K562 (cell line): ENCODE data around the gene SLC25A51. TPM values are rescaled to one million over a fixed set of nuclear protein-coding genes. Genes with fewer than 3 reads are reported as not detected.

Experiments used
- ADNP ChIP-seq: fragments of 200-800 bp; sonication (Bioruptor generic); IDR thresholded peaks from 2 replicates; pipeline ENCODE4 v1.6.1; 2016; ENCODE audit warnings: missing genetic modification characterization, missing compliant biosample characterization
- JUN ChIP-seq, 2 experiments: sonication (generic) in 1 of 2; formaldehyde crosslinking in 1 of 2; IDR thresholded peaks; 2 replicates each; pipeline versions ENCODE4 v1.6.1 to v1.8.0; 2012 to 2022; ENCODE audit warnings: borderline replicate concordance in 2 of 2, mild to moderate bottlenecking in 2 of 2, improper control_type of control experiment in 1 of 2, low read depth in 1 of 2, low read length in 1 of 2, missing genetic modification reagents in 1 of 2
- LARP7 ChIP-seq: fragments of 450-650 bp; IDR thresholded peaks from 2 replicates; pipeline ENCODE4 v1.6.1; 2016
- MCM2 ChIP-seq: fragments of 450-650 bp; IDR thresholded peaks from 2 replicates; pipeline ENCODE4 v1.6.1; 2017; ENCODE audit warnings: low read depth, mild to moderate bottlenecking
- MTA3 ChIP-seq: fragments of 450-650 bp; formaldehyde crosslinking; IDR thresholded peaks from 2 replicates; pipeline ENCODE4 v1.6.1; 2017; ENCODE audit warnings: mild to moderate bottlenecking, borderline replicate concordance
- MYC ChIP-seq, 2 experiments: fragments of 250-450 bp in 1 of 2; sonication (Bioruptor Pico) in 1 of 2; IDR thresholded peaks; 2 replicates each; pipeline versions ENCODE4 v1.5.1 to v1.6.1; 2012 to 2021; ENCODE audit warnings: low read depth in 2 of 2, borderline replicate concordance in 1 of 2, improper control_type of control experiment in 1 of 2, low read length in 1 of 2, mild to moderate bottlenecking in 1 of 2, moderate library complexity in 1 of 2
- OTX1 ChIP-seq: fragments of 450-650 bp; formaldehyde crosslinking; IDR thresholded peaks from 2 replicates; pipeline ENCODE4 v1.4.0; 2022; ENCODE audit warnings: mild to moderate bottlenecking
- PTBP1 ChIP-seq: fragments of 200-400 bp; formaldehyde crosslinking; IDR thresholded peaks from 2 replicates; pipeline ENCODE4 v1.6.1; 2017; ENCODE audit warnings: low read depth, low read length
- RFX5 ChIP-seq: IDR thresholded peaks from 2 replicates; pipeline ENCODE4 v1.6.1; 2011; ENCODE audit warnings: low read depth, mild to moderate bottlenecking, improper control_type of control experiment, low read length
- SIRT6 ChIP-seq: IDR thresholded peaks from one replicate; pipeline ENCODE4 v1.6.1; 2012; ENCODE audit warnings: low read depth, mild to moderate bottlenecking, control low read depth, inconsistent platforms, low read length, moderate library complexity
- SLC30A9 ChIP-seq: fragments of 250-450 bp; sonication (Bioruptor Pico); IDR thresholded peaks from 2 replicates; pipeline ENCODE4 v1.8.0; 2022; ENCODE audit warnings: mild to moderate bottlenecking, moderate library complexity
- STAT5B ChIP-seq: fragments of 250-450 bp; sonication (Bioruptor Pico); IDR thresholded peaks from 2 replicates; pipeline ENCODE4 v1.8.0; 2021; ENCODE audit warnings: mild to moderate bottlenecking, inconsistent platforms
- XRCC5 ChIP-seq: fragments of 200-400 bp; formaldehyde crosslinking; IDR thresholded peaks from 2 replicates; pipeline ENCODE4 v1.6.1; 2017; ENCODE audit warnings: low read depth, mild to moderate bottlenecking, low read length
- ZNF146 ChIP-seq: IDR thresholded peaks from one replicate; pipeline ENCODE4 v1.6.1; 2018; ENCODE audit warnings: missing compliant biosample characterization; ENCODE audit not compliant: unreplicated experiment
- ZNF197 ChIP-seq: fragments of 200-800 bp; sonication (Bioruptor generic); IDR thresholded peaks from 2 replicates; pipeline ENCODE4 v1.6.1; 2016; ENCODE audit warnings: low read depth, missing genetic modification characterization, missing compliant biosample characterization
- ZNF695 ChIP-seq: fragments of 450-650 bp; formaldehyde crosslinking; IDR thresholded peaks from 2 replicates; pipeline ENCODE4 v1.4.0; 2020; ENCODE audit warnings: mild to moderate bottlenecking, moderate library complexity
- polyA plus RNA-seq, 8 experiments: library from polyadenylated mRNA; depleted of rRNA in 4 of 8; stranded (reverse) in 5 of 8; unstranded in 3 of 8; fragments of >200 nt; fragmentation: Nextera tagmentation in 2 of 8; fragmentation: Illumina TruSeq in 1 of 8; extraction: Ambion mirVana in 2 of 8; extraction: Trizol in 1 of 8; gene quantifications; 2 replicates each; pipeline versions ENCODE4 v1.2.1 to v1.2.3, GENCODE V29; 2011 to 2014; ENCODE audit warnings: inconsistent platforms in 1 of 8, missing spikeins in 1 of 8
- total RNA-seq, 7 experiments: library from RNA; depleted of rRNA in 6 of 7; stranded (reverse); fragments of >200 nt in 6 of 7; fragmentation: Illumina TruSeq in 2 of 7; extraction: Trizol in 2 of 7; gene quantifications; 2 replicates each; pipeline versions ENCODE4 v1.2.1 to v1.2.3, GENCODE V29; 2011 to 2021; ENCODE audit warnings: low replicate concordance in 1 of 7
- TF ChIP-seq, protein P1 (sequence below): sonication (generic); formaldehyde crosslinking; IDR thresholded peaks from 2 replicates; pipeline ENCODE4 v1.8.1; 2022; ENCODE audit warnings: missing genetic modification reagents
- TF ChIP-seq, protein P2 (sequence below): fragments of 450-650 bp; formaldehyde crosslinking; IDR thresholded peaks from 2 replicates; pipeline ENCODE4 v1.4.0; 2022; ENCODE audit warnings: missing genetic modification characterization
- TF ChIP-seq, protein P3 (sequence below): sonication (generic); IDR thresholded peaks from 2 replicates; pipeline ENCODE4 v1.6.1; 2016
- TF ChIP-seq, protein P4 (sequence below): sonication (generic); formaldehyde crosslinking; IDR thresholded peaks from 2 replicates; pipeline ENCODE4 v1.8.1; 2023; ENCODE audit warnings: mild to moderate bottlenecking, missing genetic modification reagents
- TF ChIP-seq, protein P5 (sequence below): fragments of 450-650 bp; IDR thresholded peaks from one replicate; pipeline ENCODE4 v1.6.1; 2018; ENCODE audit warnings: mild to moderate bottlenecking, moderate library complexity; ENCODE audit not compliant: partially characterized antibody

The SLC25A51 gene
- total and polyA plus RNA-seq, 9 of the 15 experiments (the other 6 are each of a cell fraction or from before 2014, with no cell fraction given), result 9.1 to 40.7 (median 24.5) TPM

DNA sequence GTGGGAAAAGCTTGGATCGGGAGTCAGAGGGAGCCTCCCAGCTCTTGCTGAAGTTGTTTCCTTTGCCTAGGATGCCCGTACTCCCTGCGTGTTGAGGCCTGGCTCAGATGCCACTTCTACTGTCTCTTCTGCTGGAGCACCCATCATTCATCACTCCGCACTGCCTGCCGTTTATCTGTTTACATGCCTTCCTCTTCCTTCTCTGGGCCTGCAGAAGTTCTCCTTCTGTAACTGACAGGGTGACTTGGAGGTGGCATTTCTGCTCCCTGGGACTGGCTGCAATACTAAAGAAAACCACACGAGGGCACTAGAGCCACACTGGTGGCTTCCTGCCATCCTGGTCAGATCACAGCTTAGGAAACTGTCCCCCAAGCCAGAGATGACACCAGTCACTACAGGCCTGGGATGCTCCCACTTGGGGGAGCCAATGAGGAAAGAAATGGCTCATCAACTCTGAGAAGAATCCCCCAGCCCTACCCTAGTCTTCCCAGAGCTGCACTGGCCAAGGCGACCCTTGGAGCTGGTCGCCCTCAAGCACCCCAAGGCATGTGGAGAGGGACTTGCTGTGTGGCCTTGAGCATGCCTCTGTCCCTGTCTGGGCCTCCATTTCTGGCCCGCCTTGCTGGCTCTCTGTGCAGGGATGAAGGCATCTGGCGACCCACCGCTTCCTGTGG lies 9.7 kb upstream of the SLC25A51 start (continued):
- TF ChIP-seq XRCC5 (peak; percentile 90), OTX1 (CRISPR knock-in tag) (0 out of 2 replicates have a peak, but pooled peaks have one; percentile 36), PTBP1 (no peak), SIRT6 (no peak), STAT5B (CRISPR knock-in tag) (no peak), MTA3 (no peak; the same call in 1 of the 2 replicates), ADNP (no peak), LARP7 (no peak), SLC30A9 (CRISPR knock-in tag) (no peak), JUN (IDR thresholded peaks at IDR 0.05; ENCODE audit: borderline replicate concordance, low read depth, low read length) (peak; percentile 43; the same call in 1 of the 2 replicates), JUN (CRISPR knock-in tag; IDR thresholded peaks at IDR 0.05; ENCODE audit: borderline replicate concordance) (no peak), MYC (IDR thresholded peaks at IDR 0.05; ENCODE audit: low read depth, low read length) (0 out of 2 replicates have a peak, but pooled peaks have one; percentile 46), MYC (CRISPR knock-in tag; IDR thresholded peaks at IDR 0.05; ENCODE audit: borderline replicate concordance, low read depth) (no peak), MCM2 (no peak), RFX5 (no peak), ZNF695 (no peak), ZNF146 (no peak), ZNF197 (CRISPR knock-in tag) (no peak)
- TF ChIP-seq, protein P1, sequence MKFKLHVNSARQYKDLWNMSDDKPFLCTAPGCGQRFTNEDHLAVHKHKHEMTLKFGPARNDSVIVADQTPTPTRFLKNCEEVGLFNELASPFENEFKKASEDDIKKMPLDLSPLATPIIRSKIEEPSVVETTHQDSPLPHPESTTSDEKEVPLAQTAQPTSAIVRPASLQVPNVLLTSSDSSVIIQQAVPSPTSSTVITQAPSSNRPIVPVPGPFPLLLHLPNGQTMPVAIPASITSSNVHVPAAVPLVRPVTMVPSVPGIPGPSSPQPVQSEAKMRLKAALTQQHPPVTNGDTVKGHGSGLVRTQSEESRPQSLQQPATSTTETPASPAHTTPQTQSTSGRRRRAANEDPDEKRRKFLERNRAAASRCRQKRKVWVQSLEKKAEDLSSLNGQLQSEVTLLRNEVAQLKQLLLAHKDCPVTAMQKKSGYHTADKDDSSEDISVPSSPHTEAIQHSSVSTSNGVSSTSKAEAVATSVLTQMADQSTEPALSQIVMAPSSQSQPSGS, result no peak
- TF ChIP-seq, protein P2, sequence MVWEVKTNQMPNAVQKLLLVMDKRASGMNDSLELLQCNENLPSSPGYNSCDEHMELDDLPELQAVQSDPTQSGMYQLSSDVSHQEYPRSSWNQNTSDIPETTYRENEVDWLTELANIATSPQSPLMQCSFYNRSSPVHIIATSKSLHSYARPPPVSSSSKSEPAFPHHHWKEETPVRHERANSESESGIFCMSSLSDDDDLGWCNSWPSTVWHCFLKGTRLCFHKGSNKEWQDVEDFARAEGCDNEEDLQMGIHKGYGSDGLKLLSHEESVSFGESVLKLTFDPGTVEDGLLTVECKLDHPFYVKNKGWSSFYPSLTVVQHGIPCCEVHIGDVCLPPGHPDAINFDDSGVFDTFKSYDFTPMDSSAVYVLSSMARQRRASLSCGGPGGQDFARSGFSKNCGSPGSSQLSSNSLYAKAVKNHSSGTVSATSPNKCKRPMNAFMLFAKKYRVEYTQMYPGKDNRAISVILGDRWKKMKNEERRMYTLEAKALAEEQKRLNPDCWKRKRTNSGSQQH, result no peak
- TF ChIP-seq, protein P3, sequence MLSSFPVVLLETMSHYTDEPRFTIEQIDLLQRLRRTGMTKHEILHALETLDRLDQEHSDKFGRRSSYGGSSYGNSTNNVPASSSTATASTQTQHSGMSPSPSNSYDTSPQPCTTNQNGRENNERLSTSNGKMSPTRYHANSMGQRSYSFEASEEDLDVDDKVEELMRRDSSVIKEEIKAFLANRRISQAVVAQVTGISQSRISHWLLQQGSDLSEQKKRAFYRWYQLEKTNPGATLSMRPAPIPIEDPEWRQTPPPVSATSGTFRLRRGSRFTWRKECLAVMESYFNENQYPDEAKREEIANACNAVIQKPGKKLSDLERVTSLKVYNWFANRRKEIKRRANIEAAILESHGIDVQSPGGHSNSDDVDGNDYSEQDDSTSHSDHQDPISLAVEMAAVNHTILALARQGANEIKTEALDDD, result peak; percentile 39; the same call in 1 of the 2 replicates
- TF ChIP-seq, protein P4, sequence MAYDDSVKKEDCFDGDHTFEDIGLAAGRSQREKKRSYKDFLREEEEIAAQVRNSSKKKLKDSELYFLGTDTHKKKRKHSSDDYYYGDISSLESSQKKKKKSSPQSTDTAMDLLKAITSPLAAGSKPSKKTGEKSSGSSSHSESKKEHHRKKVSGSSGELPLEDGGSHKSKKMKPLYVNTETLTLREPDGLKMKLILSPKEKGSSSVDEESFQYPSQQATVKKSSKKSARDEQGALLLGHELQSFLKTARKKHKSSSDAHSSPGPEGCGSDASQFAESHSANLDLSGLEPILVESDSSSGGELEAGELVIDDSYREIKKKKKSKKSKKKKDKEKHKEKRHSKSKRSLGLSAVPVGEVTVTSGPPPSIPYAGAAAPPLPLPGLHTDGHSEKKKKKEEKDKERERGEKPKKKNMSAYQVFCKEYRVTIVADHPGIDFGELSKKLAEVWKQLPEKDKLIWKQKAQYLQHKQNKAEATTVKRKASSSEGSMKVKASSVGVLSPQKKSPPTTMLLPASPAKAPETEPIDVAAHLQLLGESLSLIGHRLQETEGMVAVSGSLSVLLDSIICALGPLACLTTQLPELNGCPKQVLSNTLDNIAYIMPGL (CRISPR knock-in tag), result 0 out of 2 replicates have a peak, but pooled peaks have one; percentile 56
- TF ChIP-seq, protein P5, sequence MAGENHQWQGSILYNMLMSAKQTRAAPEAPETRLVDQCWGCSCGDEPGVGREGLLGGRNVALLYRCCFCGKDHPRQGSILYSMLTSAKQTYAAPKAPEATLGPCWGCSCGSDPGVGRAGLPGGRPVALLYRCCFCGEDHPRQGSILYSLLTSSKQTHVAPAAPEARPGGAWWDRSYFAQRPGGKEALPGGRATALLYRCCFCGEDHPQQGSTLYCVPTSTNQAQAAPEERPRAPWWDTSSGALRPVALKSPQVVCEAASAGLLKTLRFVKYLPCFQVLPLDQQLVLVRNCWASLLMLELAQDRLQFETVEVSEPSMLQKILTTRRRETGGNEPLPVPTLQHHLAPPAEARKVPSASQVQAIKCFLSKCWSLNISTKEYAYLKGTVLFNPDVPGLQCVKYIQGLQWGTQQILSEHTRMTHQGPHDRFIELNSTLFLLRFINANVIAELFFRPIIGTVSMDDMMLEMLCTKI, result no peak
